Right atrium auricular region (tissue), 2 donors: ENCODE measurements around the gene SEMA5A. TPM values are rescaled to one million over a fixed set of nuclear protein-coding genes. Genes with fewer than 3 reads are reported as not detected.
A peak's percentile ranks its signal among the peaks of the same experiment; 100 is the strongest.

Experiments
- DNase-seq: peaks from one replicate; pipeline ENCODE4 v3.0.0-alpha.2; 2019; ENCODE audit warnings: low spot score
- H3K27ac ChIP-seq, 2 donors: fragments of 200-600 bp; sonication (generic); 1 replicate in 1 of 2; 2 replicates in 1 of 2; pipeline ENCODE4 v1.5.1; 2016 to 2019
- H3K27me3 ChIP-seq, 2 donors: fragments of 200-600 bp; sonication (generic); one replicate each; pipeline versions ENCODE4 v1.5.1 to v1.6.0; 2017 to 2019
- H3K36me3 ChIP-seq: fragments of 200-600 bp; sonication (generic); one replicate; pipeline ENCODE4 v1.5.1; 2016
- H3K4me1 ChIP-seq, 2 donors: fragments of 200-600 bp; sonication (generic); one replicate each; pipeline versions ENCODE4 v1.5.1 to v1.6.0; 2017 to 2019
- H3K4me3 ChIP-seq, 2 donors: fragments of 200-600 bp; sonication (generic); 1 replicate in 1 of 2; 2 replicates in 1 of 2; pipeline ENCODE4 v1.5.1; 2017 to 2019; ENCODE audit warnings: mild to moderate bottlenecking in 1 of 2, moderate library complexity in 1 of 2
- H3K9me3 ChIP-seq, 2 donors: fragments of 200-600 bp; sonication (generic); one replicate each; pipeline ENCODE4 v1.5.1; 2019
- CTCF ChIP-seq, 2 donors: fragments of 200-600 bp; sonication (generic); IDR thresholded peaks; one replicate each; pipeline ENCODE4 v1.5.1; 2019; ENCODE audit warnings: antibody characterized with exemption in 2 of 2
- total RNA-seq, 2 donors: library from RNA; depleted of rRNA; stranded (reverse); fragments of >200 nt; gene quantifications; one replicate each; pipeline ENCODE4 v1.1.0, GENCODE V29; 2016

Gene SEMA5A
- total RNA-seq, 2 donors from 2014 or later, result 14.1 to 26.2 TPM

GRCh38 chr5:9455826-9456434 is 89.9 kb downstream of the SEMA5A start:
- Histone ChIP-seq H3K9me3 (peaks cover 0 to 15% of the 10 kb centered on the region in 2 donors), H3K36me3 (no peaks in the 10 kb centered on the region), H3K4me3 (no peak overlapping the region), H3K27ac (peak overlapping the region in 1 of 2 donors; percentile 2), H3K4me1 (peaks cover 0 to 20% of the 10 kb centered on the region in 2 donors), H3K27me3 (no peaks in the 10 kb centered on the region)
- DNase-seq, result no peak
- no peak for TF ChIP-seq CTCF (IDR thresholded peaks at IDR 0.05)

GRCh38 chr5:9454491-9454890 is 91.4 kb downstream of the SEMA5A start:
- no peaks in the 10 kb centered on the region for H3K36me3 ChIP-seq
- peaks cover 0 to 15% of the 10 kb centered on the region in 2 donors for H3K9me3 ChIP-seq
- H3K4me1 ChIP-seq, result peaks cover 0 to 20% of the 10 kb centered on the region in 2 donors
- DNase-seq, result no peak
- H3K27me3 ChIP-seq, result no peaks in the 10 kb centered on the region
- TF ChIP-seq CTCF (IDR thresholded peaks at IDR 0.05), result no peak
- no peak overlapping the region for H3K4me3 ChIP-seq
- no peak overlapping the region for H3K27ac ChIP-seq

GRCh38 chr5:9454012-9454481 is 91.8 kb downstream of the SEMA5A start:
- peaks cover 0 to 20% of the 10 kb centered on the region in 2 donors for H3K4me1 ChIP-seq
- no peak overlapping the region for H3K27ac ChIP-seq
- H3K4me3 ChIP-seq, result no peak overlapping the region
- DNase-seq, result no peak
- H3K27me3 ChIP-seq, result no peaks in the 10 kb centered on the region
- TF ChIP-seq CTCF (IDR thresholded peaks at IDR 0.05), result no peak
- peaks cover 0 to 10% of the 10 kb centered on the region in 2 donors for H3K9me3 ChIP-seq
- H3K36me3 ChIP-seq, result no peaks in the 10 kb centered on the region

- H3K4me3 ChIP-seq, result no peak overlapping the region
- H3K27me3 ChIP-seq, result no peaks in the 10 kb centered on the region
- no peak for TF ChIP-seq CTCF (IDR thresholded peaks at IDR 0.05)
- DNase-seq, result no peak
- H3K27ac ChIP-seq, result no peak overlapping the region
- H3K36me3 ChIP-seq, result no peaks in the 10 kb centered on the region
- peaks cover 0 to 7% of the 10 kb centered on the region in 2 donors for H3K9me3 ChIP-seq
- peaks cover 0 to 20% of the 10 kb centered on the region in 2 donors for H3K4me1 ChIP-seq
Observed at GRCh38 chr5:9453480-9454011, 92.3 kb downstream of the SEMA5A start.

- no peak for DNase-seq
- peak overlapping the region; percentile 14 to 76 for H3K27ac ChIP-seq
Observed at GRCh38 chr5:9452181-9452580, 93.7 kb downstream of the SEMA5A start.

More at GRCh38 chr5:9452181-9452580, 93.7 kb downstream of the SEMA5A start:
- TF ChIP-seq CTCF (IDR thresholded peaks at IDR 0.05), result no peak
- Histone ChIP-seq H3K27me3 (no peaks in the 10 kb centered on the region), H3K36me3 (no peaks in the 10 kb centered on the region), H3K9me3 (peaks cover 0 to 7% of the 10 kb centered on the region in 2 donors), H3K4me1 (peaks cover 0 to 20% of the 10 kb centered on the region in 2 donors), H3K4me3 (no peak overlapping the region)
